Vagina (tissue), 2 donors: ENCODE data around the gene NAA80.
A peak's percentile ranks its signal among the peaks of the same experiment; 100 is the strongest.

ENCODE experiments used
- CTCF ChIP-seq, 3 experiments: fragments of 450-650 bp in 2 of 3; fragments of 200-600 bp in 1 of 3; sonication (generic) in 1 of 3; IDR thresholded peaks; one replicate each; pipeline ENCODE4 v1.5.1; 2017 to 2019; ENCODE audit warnings: antibody characterized with exemption in 3 of 3, mild to moderate bottlenecking in 2 of 3, moderate library complexity in 2 of 3
- POLR2AphosphoS5 ChIP-seq, 2 donors: sonication (generic); formaldehyde crosslinking; IDR thresholded peaks; one replicate each; pipeline ENCODE4 v1.9.0; 2017; ENCODE audit warnings: antibody characterized with exemption in 2 of 2, mild to moderate bottlenecking in 2 of 2, low read depth in 1 of 2; ENCODE audit not compliant: insufficient read depth in 1 of 2

- TF ChIP-seq CTCF (IDR thresholded peaks at IDR 0.05) (no peak), POLR2AphosphoS5 (IDR thresholded peaks at IDR 0.05; ENCODE audit: insufficient read depth in 1 of 2, low read depth in 1 of 2) (peak; percentile 61 to 73)
These were observed 17.5 kb upstream of the NAA80 start for GRCh38 chr3:50316657-50317242.
